ENCODE measurements around the gene GFM1.

- no peak for TF ChIP-seq POLR2A (IDR thresholded peaks at IDR 0.05; ENCODE audit: low read depth, low read length)
- TF ChIP-seq POLR2AphosphoS5 (IDR thresholded peaks at IDR 0.05; ENCODE audit: low read depth, low read length): no peak
- TF ChIP-seq TAF1 (IDR thresholded peaks at IDR 0.05; ENCODE audit: borderline replicate concordance, low read depth, low read length): no peak
Measured at GRCh38 chr3:158703566-158703965, 59.2 kb downstream of the GFM1 start.
